Stimulated activated CD4-positive, alpha-beta T cell treated with anti-CD3 and anti-CD28 coated beads, Interleukin-2, amount 100 ng/mL, for 24 hours (primary cell): ENCODE data around the gene MYO15A.

Source experiments
- DNase-seq, 2 donors: peaks; one replicate each; pipeline ENCODE4 v3.0.0-alpha.2; 2020

MYO15A gene

GRCh38 chr17:18159551-18160120 is 51.1 kb downstream of the MYO15A start:
- DNase-seq = no peak

- no peak for DNase-seq
These were observed 51.7 kb downstream of the MYO15A start for GRCh38 chr17:18160128-18160856.

GRCh38 chr17:18161207-18162145 is 52.9 kb downstream of the MYO15A start:
- no peak for DNase-seq

GRCh38 chr17:18163547-18163946 is 55.0 kb downstream of the MYO15A start:
- DNase-seq = no peak

GRCh38 chr17:18166894-18167293 is 58.3 kb downstream of the MYO15A start:
- no peak for DNase-seq

- no peak for DNase-seq
These were observed 58.9 kb downstream of the MYO15A start for GRCh38 chr17:18167421-18167820.

- DNase-seq = no peak
These were observed 64.1 kb downstream of the MYO15A start for GRCh38 chr17:18172531-18173278.

GRCh38 chr17:18173740-18174139 is 65.2 kb downstream of the MYO15A start:
- no peak for DNase-seq

GRCh38 chr17:18176176-18176575 is 67.6 kb downstream of the MYO15A start:
- DNase-seq = no peak

GRCh38 chr17:18177133-18177532 is 68.6 kb downstream of the MYO15A start:
- no peak for DNase-seq

- no peak for DNase-seq
These were observed 69.2 kb downstream of the MYO15A start for GRCh38 chr17:18177722-18178121.

GRCh38 chr17:18179196-18179595 is 70.6 kb downstream of the MYO15A start:
- no peak for DNase-seq

GRCh38 chr17:18179804-18180203 is 71.2 kb downstream of the MYO15A start:
- DNase-seq = no peak

- peak; percentile 61 to 63 for DNase-seq
These were observed 72.8 kb downstream of the MYO15A start for GRCh38 chr17:18181358-18181757.

GRCh38 chr17:18182110-18182977 is 73.8 kb downstream of the MYO15A start:
- DNase-seq = peak in 1 of 2 donors; percentile 13

GRCh38 chr17:18182978-18183333 is 74.4 kb downstream of the MYO15A start:
- peak; percentile 84 to 89 for DNase-seq

GRCh38 chr17:18183334-18184142 is 75.0 kb downstream of the MYO15A start, which contains the start of gene ALKBH5:
Gene ALKBH5 (plus strand): TSS chr17:18183828. CDS start chr17:18184244, 416 bp downstream.
- DNase-seq = peak; percentile 97

- DNase-seq = peak; percentile 74 to 76
These were observed 75.8 kb downstream of the MYO15A start for GRCh38 chr17:18184143-18185031.

GRCh38 chr17:18185391-18185790 is 76.8 kb downstream of the MYO15A start:
- no peak for DNase-seq
